HCT116 (cell line): ENCODE data around the gene SLC35G3. TPM values are rescaled to one million over a fixed set of nuclear protein-coding genes. Genes with fewer than 3 reads are reported as not detected.

ENCODE experiments used
- ATAC-seq: fragments of 200-7000 bp; cut with Tn5 transposase; 2 replicates; pipeline ENCODE4 v1.9.1; 2020; ENCODE audit warnings: mild to moderate bottlenecking, moderate library complexity
- BruUV-seq: library from RNA; stranded (reverse); fragments of 400-500 nt; replicated peaks from 2 replicates; lab custom pipeline; 2021; lab: Mats Ljungman, UMichigan
- CTCF ChIA-PET: fragments of 300-600 bp; sonication (Branson Sonifier 250); formaldehyde crosslinking; loops from one replicate; lab custom pipeline; 2021; ENCODE audit warnings: antibody characterized with exemption; lab: Charles Lee
- POLR2A ChIA-PET: fragments of 300-600, 350-600 bp; sonication (Branson Sonifier 250); formaldehyde crosslinking; loops from one replicate; lab custom pipeline; 2021; ENCODE audit warnings: antibody characterized with exemption; lab: Charles Lee
- RAD21 ChIA-PET, 2 experiments: fragments of 300-600 bp; sonication (Branson Sonifier 250); formaldehyde crosslinking; loops; one replicate each; lab custom pipeline; 2023; ENCODE audit warnings: low total read pairs in 2 of 2; ENCODE audit not compliant: uncharacterized antibody in 2 of 2, unreplicated experiment in 2 of 2, low non-redundant PET in 1 of 2; lab: Charles Lee
- DNase-seq: peaks from one replicate; pipeline ENCODE4 v3.0.0-alpha.2; 2010; ENCODE audit warnings: low read depth, low spot score
- H2AFZ ChIP-seq: fragments of 200-600 bp; shearing (Covaris generic), sonication (generic); 2 replicates; pipeline ENCODE4 v1.6.1; 2017; ENCODE audit warnings: low read depth, mixed run types, mixed read lengths, antibody characterized with exemption, low read length; ENCODE audit not compliant: poor library complexity, severe bottlenecking
- H3K27ac ChIP-seq: 2 replicates; pipeline ENCODE4 v1.5.1; 2012; ENCODE audit warnings: low read depth, low read length
- H3K27me3 ChIP-seq: fragments of 200-600 bp; sonication (generic); 2 replicates; pipeline ENCODE4 v1.6.1; 2016; ENCODE audit warnings: mixed run types, low read length, mixed read lengths; ENCODE audit not compliant: insufficient read depth
- H3K36me3 ChIP-seq, 2 experiments: fragments of 200-500 bp in 1 of 2; fragments of 200-600 bp in 1 of 2; sonication (Bioruptor generic) in 1 of 2; sonication (generic) in 1 of 2; 2 replicates each; pipeline versions ENCODE4 v1.5.1 to v1.6.1; 2014 to 2016; ENCODE audit warnings: low read length in 2 of 2, inconsistent platforms in 1 of 2, mixed read lengths in 1 of 2, mixed run types in 1 of 2; ENCODE audit not compliant: insufficient read depth in 2 of 2, control insufficient read depth in 1 of 2
- H3K4me1 ChIP-seq, 2 experiments: fragments of 200-600 bp in 1 of 2; sonication (generic) in 1 of 2; 2 replicates each; pipeline versions ENCODE4 v1.5.1 to v1.6.1; 2012 to 2017; ENCODE audit warnings: low read length in 2 of 2, inconsistent platforms in 1 of 2, mild to moderate bottlenecking in 1 of 2, mixed read lengths in 1 of 2, mixed run types in 1 of 2, moderate library complexity in 1 of 2; ENCODE audit not compliant: insufficient read depth in 2 of 2, control insufficient read depth in 1 of 2
- H3K4me2 ChIP-seq: fragments of 200-600 bp; sonication (generic); 2 replicates; pipeline ENCODE4 v1.6.1; 2017; ENCODE audit warnings: mixed run types, low read length, mixed read lengths
- H3K4me3 ChIP-seq, 2 experiments: fragments of 200-600 bp in 1 of 2; sonication (generic) in 1 of 2; replicated peaks in 1 of 2; 2 replicates each; pipeline ENCODE4 v1.5.1; 2011 to 2016; ENCODE audit warnings: low read length in 2 of 2, control low read depth in 1 of 2, low read depth in 1 of 2, mild to moderate bottlenecking in 1 of 2, mixed read lengths in 1 of 2, mixed run types in 1 of 2
- H3K79me2 ChIP-seq: fragments of 200-600 bp; sonication (generic); 2 replicates; pipeline ENCODE4 v1.6.1; 2017; ENCODE audit warnings: mild to moderate bottlenecking, mixed run types, low read length, moderate library complexity, mixed read lengths; ENCODE audit not compliant: insufficient read depth
- H3K9ac ChIP-seq: fragments of 200-600 bp; sonication (generic); 2 replicates; pipeline ENCODE4 v1.6.1; 2016; ENCODE audit warnings: low read length, mixed read lengths
- H3K9me2 ChIP-seq: fragments of 200-600 bp; sonication (generic), shearing (Covaris generic); 2 replicates; pipeline ENCODE4 v1.6.1; 2017; ENCODE audit warnings: mixed run types, mild to moderate bottlenecking, moderate library complexity; ENCODE audit not compliant: insufficient read depth
- H3K9me3 ChIP-seq, 2 experiments: fragments of 200-500 bp in 1 of 2; fragments of 200-600 bp in 1 of 2; sonication (Bioruptor generic) in 1 of 2; sonication (generic) in 1 of 2; 2 replicates each; pipeline ENCODE4 v1.6.1; 2014 to 2017; ENCODE audit warnings: low read length in 2 of 2, mixed read lengths in 2 of 2, inconsistent platforms in 1 of 2, low read depth in 1 of 2, mild to moderate bottlenecking in 1 of 2, mixed run types in 1 of 2, moderate library complexity in 1 of 2; ENCODE audit not compliant: control insufficient read depth in 1 of 2, insufficient read depth in 1 of 2
- H4K20me1 ChIP-seq: fragments of 200-600 bp; sonication (generic), shearing (Covaris generic); 2 replicates; pipeline ENCODE4 v1.6.1; 2017; ENCODE audit warnings: mixed run types, mild to moderate bottlenecking, moderate library complexity; ENCODE audit not compliant: insufficient read depth
- ATF3 ChIP-seq: IDR thresholded peaks from 2 replicates; pipeline ENCODE4 v1.6.1; 2012
- EGR1 ChIP-seq: IDR thresholded peaks from 2 replicates; pipeline ENCODE4 v1.6.1; 2012; ENCODE audit warnings: low read depth
- ELF1 ChIP-seq: IDR thresholded peaks from 2 replicates; pipeline ENCODE4 v1.6.1; 2012; ENCODE audit warnings: low read depth, borderline replicate concordance
- EZH2 ChIP-seq: fragments of 200-600 bp; sonication (generic); IDR thresholded peaks from 2 replicates; pipeline ENCODE4 v1.6.1; 2017; ENCODE audit warnings: antibody characterized with exemption, mixed run types
- JUND ChIP-seq: IDR thresholded peaks from 2 replicates; pipeline ENCODE4 v1.6.1; 2012
- POLR2A ChIP-seq: IDR thresholded peaks from 2 replicates; pipeline ENCODE4 v1.7.0; 2011; ENCODE audit warnings: borderline replicate concordance; ENCODE audit not compliant: insufficient read depth, insufficient read length; ENCODE audit errors: extremely low read depth
- RAD21 ChIP-seq: IDR thresholded peaks from 2 replicates; pipeline ENCODE4 v1.6.1; 2012; ENCODE audit warnings: low read depth, mild to moderate bottlenecking
- SIN3A ChIP-seq: IDR thresholded peaks from 2 replicates; pipeline ENCODE4 v1.6.1; 2012; ENCODE audit warnings: low read depth
- SP1 ChIP-seq: IDR thresholded peaks from 2 replicates; pipeline ENCODE4 v1.6.1; 2012; ENCODE audit warnings: low read depth
- ZFX ChIP-seq: fragments of 450-650 bp; IDR thresholded peaks from 2 replicates; pipeline ENCODE4 v1.6.1; 2017
- intact Hi-C: fragments of 100-400 bp; cut with micrococcal nuclease; formaldehyde crosslinking; loops from 2 replicates; pipeline ENCODE4 v1.10.0; 2022
- total RNA-seq: library from RNA; stranded (reverse); gene quantifications from one replicate; pipeline ENCODE4 v1.2.1, GENCODE V29; 2021; ENCODE audit not compliant: unreplicated experiment
- TF ChIP-seq, protein P1 (sequence below), 3 experiments: fragments of 200-600 bp in 1 of 3; sonication (generic) in 1 of 3; IDR thresholded peaks in 2 of 3; conservative IDR thresholded peaks in 1 of 3; 2 replicates each; pipeline ENCODE4 v1.5.1; 2012 to 2017; ENCODE audit warnings: low read depth in 2 of 3, low read length in 2 of 3, antibody characterized with exemption in 1 of 3, borderline replicate concordance in 1 of 3, control low read depth in 1 of 3, mild to moderate bottlenecking in 1 of 3, mixed read lengths in 1 of 3, mixed run types in 1 of 3, moderate library complexity in 1 of 3; ENCODE audit not compliant: insufficient read depth in 1 of 3
- TF ChIP-seq, protein P2 (sequence below): IDR thresholded peaks from 2 replicates; pipeline ENCODE4 v1.6.1; 2012; ENCODE audit warnings: low read depth

Gene SLC35G3
- total RNA-seq, 1 experiment from 2014 or later, result not detected

DNA sequence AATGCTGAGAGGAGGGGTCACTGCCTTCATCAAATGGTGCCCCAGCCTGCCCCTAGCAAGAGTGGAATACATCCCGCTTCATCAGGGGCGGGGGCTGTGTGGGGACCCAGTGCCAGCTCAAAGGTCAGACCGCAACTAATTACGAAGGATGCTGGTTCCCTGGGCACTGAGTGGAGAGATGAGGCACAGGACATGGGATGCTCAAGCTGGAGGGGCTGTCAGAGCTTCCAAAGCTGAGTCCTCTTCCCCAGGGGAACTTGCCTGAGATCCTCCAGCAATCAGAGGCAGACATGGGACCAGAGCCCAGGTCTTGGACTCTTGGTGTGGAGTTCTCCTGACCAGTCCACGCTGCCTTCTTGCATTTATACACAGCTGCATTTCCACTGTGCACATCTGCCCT, 27.7 kb downstream of the SLC35G3 start:
- H3K4me2 ChIP-seq, result no peak overlapping the region
- intact Hi-C loops, result no loop called here
- no peaks in the 10 kb centered on the region for H3K79me2 ChIP-seq
- H3K9me2 ChIP-seq, result no peaks in the 10 kb centered on the region; the same call in 1 of the 2 replicates
- H3K27ac ChIP-seq, result no peak overlapping the region
- RAD21 ChIA-PET, result no interaction called here
- no peak for DNase-seq
- no TSS peak for BruUV-seq
- no peak overlapping the region for H2AFZ ChIP-seq
- CTCF ChIA-PET, result interaction anchor here (0.9 kb wide), 1 partner anchor 367 kb away, joined by 3 read pairs; no protein-coding TSS in a partner anchor
- H4K20me1 ChIP-seq, result no peaks in the 10 kb centered on the region
- H3K36me3 ChIP-seq, result no peaks in the 10 kb centered on the region
- no peak overlapping the region for H3K9ac ChIP-seq
- H3K4me3 ChIP-seq, result no peak overlapping the region
- no peaks in the 10 kb centered on the region for H3K4me1 ChIP-seq
- ATAC-seq, result no peak
- H3K27me3 ChIP-seq, result 0 out of 2 replicates have a peak, but pooled peaks cover 4% of the 10 kb centered on the region
- TF ChIP-seq, protein P1, sequence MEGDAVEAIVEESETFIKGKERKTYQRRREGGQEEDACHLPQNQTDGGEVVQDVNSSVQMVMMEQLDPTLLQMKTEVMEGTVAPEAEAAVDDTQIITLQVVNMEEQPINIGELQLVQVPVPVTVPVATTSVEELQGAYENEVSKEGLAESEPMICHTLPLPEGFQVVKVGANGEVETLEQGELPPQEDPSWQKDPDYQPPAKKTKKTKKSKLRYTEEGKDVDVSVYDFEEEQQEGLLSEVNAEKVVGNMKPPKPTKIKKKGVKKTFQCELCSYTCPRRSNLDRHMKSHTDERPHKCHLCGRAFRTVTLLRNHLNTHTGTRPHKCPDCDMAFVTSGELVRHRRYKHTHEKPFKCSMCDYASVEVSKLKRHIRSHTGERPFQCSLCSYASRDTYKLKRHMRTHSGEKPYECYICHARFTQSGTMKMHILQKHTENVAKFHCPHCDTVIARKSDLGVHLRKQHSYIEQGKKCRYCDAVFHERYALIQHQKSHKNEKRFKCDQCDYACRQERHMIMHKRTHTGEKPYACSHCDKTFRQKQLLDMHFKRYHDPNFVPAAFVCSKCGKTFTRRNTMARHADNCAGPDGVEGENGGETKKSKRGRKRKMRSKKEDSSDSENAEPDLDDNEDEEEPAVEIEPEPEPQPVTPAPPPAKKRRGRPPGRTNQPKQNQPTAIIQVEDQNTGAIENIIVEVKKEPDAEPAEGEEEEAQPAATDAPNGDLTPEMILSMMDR (IDR thresholded peaks at IDR 0.05 in 2 of 3, conservative IDR thresholded peaks at IDR 0.05 in 1 of 3; ENCODE audit: borderline replicate concordance in 1 of 3, insufficient read depth in 1 of 3, low read depth in 2 of 3, low read length in 2 of 3), result no peak
- no peak for TF ChIP-seq JUND
- TF ChIP-seq ATF3, result no peak
- TF ChIP-seq SP1, result no peak
- TF ChIP-seq RAD21, result no peak
- TF ChIP-seq ZFX, result no peak
- TF ChIP-seq POLR2A, result no peak
- TF ChIP-seq, all 23 proteins: peak for 0
- POLR2A ChIA-PET, result no interaction called here
- H3K9me3 ChIP-seq, result no peaks in the 10 kb centered on the region

GRCh38 chr17:35164716-35165115, 29.5 kb downstream of the SLC35G3 start:
- Histone ChIP-seq H3K4me2 (no peak overlapping the region), H2AFZ (no peak overlapping the region), H3K27ac (no peak overlapping the region), H3K4me1 (no peaks in the 10 kb centered on the region), H3K9me3 (no peaks in the 10 kb centered on the region), H3K27me3 (0 out of 2 replicates have a peak, but pooled peaks cover 7% of the 10 kb centered on the region), H4K20me1 (no peaks in the 10 kb centered on the region), H3K4me3 (no peak overlapping the region), H3K36me3 (no peaks in the 10 kb centered on the region), H3K79me2 (no peaks in the 10 kb centered on the region), H3K9ac (no peak overlapping the region), H3K9me2 (no peaks in the 10 kb centered on the region; the same call in 1 of the 2 replicates)
- RAD21 ChIA-PET, result no interaction called here
- no peak for TF ChIP-seq EGR1
- no peak for TF ChIP-seq SIN3A
- no peak for TF ChIP-seq ELF1
- no peak for TF ChIP-seq EZH2
- TF ChIP-seq ATF3, result no peak
- TF ChIP-seq, protein P2, sequence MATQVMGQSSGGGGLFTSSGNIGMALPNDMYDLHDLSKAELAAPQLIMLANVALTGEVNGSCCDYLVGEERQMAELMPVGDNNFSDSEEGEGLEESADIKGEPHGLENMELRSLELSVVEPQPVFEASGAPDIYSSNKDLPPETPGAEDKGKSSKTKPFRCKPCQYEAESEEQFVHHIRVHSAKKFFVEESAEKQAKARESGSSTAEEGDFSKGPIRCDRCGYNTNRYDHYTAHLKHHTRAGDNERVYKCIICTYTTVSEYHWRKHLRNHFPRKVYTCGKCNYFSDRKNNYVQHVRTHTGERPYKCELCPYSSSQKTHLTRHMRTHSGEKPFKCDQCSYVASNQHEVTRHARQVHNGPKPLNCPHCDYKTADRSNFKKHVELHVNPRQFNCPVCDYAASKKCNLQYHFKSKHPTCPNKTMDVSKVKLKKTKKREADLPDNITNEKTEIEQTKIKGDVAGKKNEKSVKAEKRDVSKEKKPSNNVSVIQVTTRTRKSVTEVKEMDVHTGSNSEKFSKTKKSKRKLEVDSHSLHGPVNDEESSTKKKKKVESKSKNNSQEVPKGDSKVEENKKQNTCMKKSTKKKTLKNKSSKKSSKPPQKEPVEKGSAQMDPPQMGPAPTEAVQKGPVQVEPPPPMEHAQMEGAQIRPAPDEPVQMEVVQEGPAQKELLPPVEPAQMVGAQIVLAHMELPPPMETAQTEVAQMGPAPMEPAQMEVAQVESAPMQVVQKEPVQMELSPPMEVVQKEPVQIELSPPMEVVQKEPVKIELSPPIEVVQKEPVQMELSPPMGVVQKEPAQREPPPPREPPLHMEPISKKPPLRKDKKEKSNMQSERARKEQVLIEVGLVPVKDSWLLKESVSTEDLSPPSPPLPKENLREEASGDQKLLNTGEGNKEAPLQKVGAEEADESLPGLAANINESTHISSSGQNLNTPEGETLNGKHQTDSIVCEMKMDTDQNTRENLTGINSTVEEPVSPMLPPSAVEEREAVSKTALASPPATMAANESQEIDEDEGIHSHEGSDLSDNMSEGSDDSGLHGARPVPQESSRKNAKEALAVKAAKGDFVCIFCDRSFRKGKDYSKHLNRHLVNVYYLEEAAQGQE, result no peak
- TF ChIP-seq ZFX, result no peak
- DNase-seq, result no peak
- no peak for ATAC-seq
- intact Hi-C loops, result no loop called here
- POLR2A ChIA-PET, result no interaction called here
- CTCF ChIA-PET, result no interaction called here
- no TSS peak for BruUV-seq
